ENCODE data around the gene HS6ST2. TPM values are rescaled to one million over a fixed set of nuclear protein-coding genes. Genes with fewer than 3 reads are reported as not detected.
"Not testable (repeated sequence)": the region's sequence is repeated elsewhere in the genome, so short reads cannot be mapped to it uniquely, and the experiment has no call there.

The HS6ST2 gene
- total and polyA plus RNA-seq, 10 of the 15 experiments (the other 5 are each of a cell fraction or from before 2014, with no cell fraction given), result not detected

- no peak for TF ChIP-seq ASH2L (IDR thresholded peaks at IDR 0.05; ENCODE audit: borderline replicate concordance, low read depth)
These were observed 25.1 kb upstream of the HS6ST2 start (continued) for GRCh38 chrX:132983496-132983895.

GRCh38 chrX:132980035-132980434 is 21.6 kb upstream of the HS6ST2 start:
- H2AFZ ChIP-seq (ENCODE audit: control insufficient read depth, low read depth, low read length); H3K79me2 ChIP-seq (ENCODE audit: control insufficient read depth, insufficient read depth, low read length); FAIRE-seq; POLR2A ChIA-PET; H3K27ac ChIP-seq (ENCODE audit: control insufficient read depth, insufficient read depth); DNase-seq (ENCODE audit: low read depth, low spot score); H3K36me3 ChIP-seq (ENCODE audit: control insufficient read depth in 2 of 2, insufficient read depth in 2 of 2, low read length in 1 of 2); ATAC-seq; BruUV-seq (replicated peaks); H4K20me1 ChIP-seq (ENCODE audit: control insufficient read depth, insufficient read depth); H3K27me3 ChIP-seq (replicated peaks in 1 of 2; ENCODE audit: control insufficient read depth in 2 of 2, insufficient read depth in 2 of 2, low read length in 1 of 2); CTCF ChIA-PET; H3K4me1 ChIP-seq (ENCODE audit: control insufficient read depth, insufficient read depth, low read length); H3K9me3 ChIP-seq (replicated peaks; ENCODE audit: control insufficient read depth, insufficient read depth, low read length); H3K4me2 ChIP-seq (ENCODE audit: control insufficient read depth, insufficient read depth); H3K9ac ChIP-seq (ENCODE audit: control insufficient read depth, insufficient read depth, low read length); intact Hi-C loops (cut with micrococcal nuclease; ENCODE audit: unreplicated experiment); in situ Hi-C loops (cut with MboI); H3K4me3 ChIP-seq; RAD21 ChIA-PET (ENCODE audit: unreplicated experiment): not testable (repeated sequence)
- SMC1A ChIA-PET (ENCODE audit: uncharacterized antibody, unreplicated experiment), result interaction anchor here (0.6 kb wide), 2 partner anchors 211 to 354 kb away, joined by 3 read pairs; no protein-coding TSS in a partner anchor
- WGBS (ENCODE audit: insufficient coverage, insufficient replicate concordance, low lambda C conversion rate, missing lambda C conversion rate), result 60% methylated on average over 2 of the region's 2 CpGs

GRCh38 chrX:132968296-132968949 is 10.0 kb upstream of the HS6ST2 start:
- BruUV-seq (replicated peaks), result no TSS peak
- H2AFZ ChIP-seq (ENCODE audit: control insufficient read depth, low read depth, low read length), result no peak overlapping the region
- no peaks in the 10 kb centered on the region for H3K36me3 ChIP-seq (ENCODE audit: control insufficient read depth in 2 of 2, insufficient read depth in 2 of 2, low read length in 1 of 2)
- CTCF ChIA-PET, result interaction anchor here (0.6 to 0.9 kb wide), 3 partner anchors 21 to 702 kb away, joined by 3 to 4 read pairs (median 3); no protein-coding TSS in a partner anchor
- FAIRE-seq, result no peak
- RAD21 ChIA-PET (ENCODE audit: unreplicated experiment), result no interaction called here
- no peak for ATAC-seq
- POLR2A ChIA-PET, result no interaction called here
- SMC1A ChIA-PET (ENCODE audit: uncharacterized antibody, unreplicated experiment), result interaction anchor here (1.0 kb wide), 1 partner anchor 19 kb away, joined by 3 read pairs; no protein-coding TSS in a partner anchor
- no peaks in the 10 kb centered on the region for H4K20me1 ChIP-seq (ENCODE audit: control insufficient read depth, insufficient read depth)
- DNase-seq (ENCODE audit: low read depth, low spot score), result no peak
- H3K9ac ChIP-seq (ENCODE audit: control insufficient read depth, insufficient read depth, low read length), result no peak overlapping the region
- no peaks in the 10 kb centered on the region for H3K27me3 ChIP-seq (replicated peaks in 1 of 2; ENCODE audit: control insufficient read depth in 2 of 2, insufficient read depth in 2 of 2, low read length in 1 of 2)
- no peak overlapping the region for H3K4me2 ChIP-seq (ENCODE audit: control insufficient read depth, insufficient read depth)
- intact Hi-C loops (cut with micrococcal nuclease; ENCODE audit: unreplicated experiment) (no loop called here), in situ Hi-C loops (cut with MboI) (no loop called here)
- no peak for TF ChIP-seq SRF (IDR thresholded peaks at IDR 0.05; ENCODE audit: low read depth in 2 of 2, low read length in 2 of 2)
- no peak for TF ChIP-seq ZZZ3 (IDR thresholded peaks at IDR 0.05; ENCODE audit: control insufficient read depth, insufficient read length, low read depth)
- no peak for TF ChIP-seq IRF3 (IDR thresholded peaks at IDR 0.05)
- TF ChIP-seq ETV6 (conservative IDR thresholded peaks at IDR 0.05 in 1 of 2, IDR thresholded peaks at IDR 0.05 in 1 of 2; ENCODE audit: borderline replicate concordance in 1 of 2, low read depth in 1 of 2), result no peak
- TF ChIP-seq RFX5 (IDR thresholded peaks at IDR 0.05; ENCODE audit: low read depth, low read length), result no peak
- TF ChIP-seq YBX1 (IDR thresholded peaks at IDR 0.05), result no peak
- TF ChIP-seq POLR2A (IDR thresholded peaks at IDR 0.05; ENCODE audit: low read depth, low read length), result no peak
- no peak for TF ChIP-seq ZNF207 (IDR thresholded peaks at IDR 0.05; ENCODE audit: borderline replicate concordance)
- no peak for TF ChIP-seq HDGF (IDR thresholded peaks at IDR 0.05)
- TF ChIP-seq SMAD5 (IDR thresholded peaks at IDR 0.05; ENCODE audit: low read depth), result no peak
- TF ChIP-seq SIN3A (IDR thresholded peaks at IDR 0.05; ENCODE audit: low read depth, low read length), result no peak
- TF ChIP-seq ZNF622 (IDR thresholded peaks at IDR 0.05), result no peak
- TF ChIP-seq RAD21 (IDR thresholded peaks at IDR 0.05; ENCODE audit: insufficient read depth, low read depth, low read length), result no peak
- H3K4me3 ChIP-seq, result no peak overlapping the region
- no peaks in the 10 kb centered on the region for H3K4me1 ChIP-seq (ENCODE audit: control insufficient read depth, insufficient read depth, low read length)
- WGBS (ENCODE audit: insufficient coverage, insufficient replicate concordance, low lambda C conversion rate, missing lambda C conversion rate), result 6% methylated on average over 6 of the region's 6 CpGs
- no peak overlapping the region for H3K27ac ChIP-seq (ENCODE audit: control insufficient read depth, insufficient read depth)
- H3K9me3 ChIP-seq (replicated peaks; ENCODE audit: control insufficient read depth, insufficient read depth, low read length), result no peaks in the 10 kb centered on the region
- H3K79me2 ChIP-seq (ENCODE audit: control insufficient read depth, insufficient read depth, low read length), result no peaks in the 10 kb centered on the region

Data from GM12878 (cell line).